ENCODE measurements around the gene HOXA6. TPM values are rescaled to one million over a fixed set of nuclear protein-coding genes. Genes with fewer than 3 reads are reported as not detected.

Gene HOXA6
- total RNA-seq, 1 donor from 2014 or later = not detected

GRCh38 chr7:27174874-27175625 lies 27.5 kb upstream of the HOXA6 start:
- Mint-ChIP-seq H3K36me3 (ENCODE audit: low read depth, unreplicated experiment) (no peaks in the 10 kb centered on the region), H3K27me3 (ENCODE audit: unreplicated experiment) (peaks cover 43% of the 10 kb centered on the region), H3K27ac (ENCODE audit: unreplicated experiment) (no peak overlapping the region), H3K9me3 (ENCODE audit: unreplicated experiment) (no peaks in the 10 kb centered on the region), H3K4me1 (ENCODE audit: unreplicated experiment) (peaks cover 37% of the 10 kb centered on the region), H3K4me3 (ENCODE audit: unreplicated experiment) (no peak overlapping the region)
- TF ChIP-seq, protein P1, sequence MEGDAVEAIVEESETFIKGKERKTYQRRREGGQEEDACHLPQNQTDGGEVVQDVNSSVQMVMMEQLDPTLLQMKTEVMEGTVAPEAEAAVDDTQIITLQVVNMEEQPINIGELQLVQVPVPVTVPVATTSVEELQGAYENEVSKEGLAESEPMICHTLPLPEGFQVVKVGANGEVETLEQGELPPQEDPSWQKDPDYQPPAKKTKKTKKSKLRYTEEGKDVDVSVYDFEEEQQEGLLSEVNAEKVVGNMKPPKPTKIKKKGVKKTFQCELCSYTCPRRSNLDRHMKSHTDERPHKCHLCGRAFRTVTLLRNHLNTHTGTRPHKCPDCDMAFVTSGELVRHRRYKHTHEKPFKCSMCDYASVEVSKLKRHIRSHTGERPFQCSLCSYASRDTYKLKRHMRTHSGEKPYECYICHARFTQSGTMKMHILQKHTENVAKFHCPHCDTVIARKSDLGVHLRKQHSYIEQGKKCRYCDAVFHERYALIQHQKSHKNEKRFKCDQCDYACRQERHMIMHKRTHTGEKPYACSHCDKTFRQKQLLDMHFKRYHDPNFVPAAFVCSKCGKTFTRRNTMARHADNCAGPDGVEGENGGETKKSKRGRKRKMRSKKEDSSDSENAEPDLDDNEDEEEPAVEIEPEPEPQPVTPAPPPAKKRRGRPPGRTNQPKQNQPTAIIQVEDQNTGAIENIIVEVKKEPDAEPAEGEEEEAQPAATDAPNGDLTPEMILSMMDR (IDR thresholded peaks at IDR 0.05; ENCODE audit: unreplicated experiment) = no peak
- no peak for DNase-seq (ENCODE audit: low spot score)

DNA sequence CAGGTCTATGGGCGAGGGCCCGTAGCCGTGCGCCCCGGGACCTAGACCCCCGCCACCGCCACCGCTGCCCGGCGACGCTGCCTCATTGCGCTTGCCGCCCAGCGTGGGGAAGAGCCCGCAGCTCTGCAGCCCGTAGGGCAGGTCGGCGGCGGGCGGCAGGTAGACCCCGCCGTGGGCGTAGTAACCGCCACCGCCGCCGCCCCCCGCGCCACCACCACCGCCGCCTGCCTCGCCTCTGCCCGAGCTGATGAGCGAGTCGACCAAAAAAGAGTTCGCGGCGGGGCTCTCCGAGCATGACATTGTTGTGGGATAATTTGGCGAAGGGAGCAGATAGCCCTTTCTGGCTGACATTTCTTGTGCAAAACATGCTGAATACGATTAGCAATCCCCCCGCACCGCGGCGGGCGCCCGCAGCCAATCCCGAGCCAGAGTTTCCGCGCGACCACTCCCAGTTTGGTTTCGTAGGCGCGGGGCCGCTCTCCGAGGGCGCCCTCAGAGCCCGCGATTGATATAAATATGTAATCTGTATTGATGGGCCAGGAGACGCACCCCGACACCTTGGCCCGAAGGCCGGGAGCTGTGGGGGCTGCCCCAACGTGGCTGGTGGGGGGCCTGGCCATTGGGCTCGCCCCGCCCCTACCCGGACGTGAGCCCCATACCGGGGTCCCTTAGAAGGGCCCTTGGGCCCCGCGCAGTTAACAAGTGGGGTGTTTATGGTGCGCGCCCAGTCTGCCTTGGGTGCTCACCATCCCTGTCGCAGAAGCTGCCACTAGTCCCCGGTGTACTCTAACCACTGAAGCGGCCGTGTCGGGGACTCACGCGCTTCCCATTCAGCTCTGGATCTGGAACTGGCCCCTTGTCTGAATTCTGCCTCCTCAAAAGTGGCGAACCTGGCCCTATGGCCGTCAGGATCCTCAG lies 26.6 kb upstream of the HOXA6 start, which contains the start of gene HOXA10:
Gene HOXA10 (minus strand): TSS at position 365 of the 918 bp plus-strand sequence. CDS start 14 bp downstream, at position 351.
- Mint-ChIP-seq H3K4me3 (ENCODE audit: unreplicated experiment) (no peak within 1 kb of the TSS), H3K27me3 (ENCODE audit: unreplicated experiment) (peaks cover 38% of the 10 kb centered on the region), H3K9me3 (ENCODE audit: unreplicated experiment) (no peaks in the 10 kb centered on the region), H3K27ac (ENCODE audit: unreplicated experiment) (no peak within 1 kb of the TSS), H3K36me3 (ENCODE audit: low read depth, unreplicated experiment) (no peaks in the 10 kb centered on the region), H3K4me1 (ENCODE audit: unreplicated experiment) (peaks cover 31% of the 10 kb centered on the region)
- TF ChIP-seq, protein P1 (IDR thresholded peaks at IDR 0.05; ENCODE audit: unreplicated experiment) = no peak
- DNase-seq (ENCODE audit: low spot score) = no peak

DNA sequence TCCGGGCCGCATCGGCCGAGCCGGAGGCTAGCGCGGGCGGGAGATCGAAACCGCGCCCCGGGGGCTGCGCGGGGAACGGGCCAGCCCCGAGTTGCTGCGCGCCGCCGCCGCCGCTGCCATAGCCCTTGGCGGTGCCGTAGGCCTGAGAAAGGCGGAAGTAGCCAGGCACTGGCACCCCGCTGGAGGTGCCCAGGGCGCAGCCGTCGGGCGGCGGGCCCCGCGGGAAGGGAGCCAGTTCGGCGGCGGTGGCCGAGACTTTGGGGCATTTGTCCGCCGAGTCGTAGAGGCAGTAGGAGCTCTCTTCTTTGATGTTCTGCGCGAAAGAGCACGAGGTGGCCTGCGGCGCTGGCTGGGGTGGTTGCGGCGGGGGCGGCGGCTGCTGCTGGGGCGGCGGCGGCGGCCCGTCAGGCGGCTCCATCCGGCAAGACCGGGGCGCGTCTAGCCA lies 26.0 kb upstream of the HOXA6 start:
- no peaks in the 10 kb centered on the region for H3K9me3 Mint-ChIP-seq (ENCODE audit: unreplicated experiment)
- H3K4me1 Mint-ChIP-seq (ENCODE audit: unreplicated experiment) = peaks cover 32% of the 10 kb centered on the region
- no peak overlapping the region for H3K4me3 Mint-ChIP-seq (ENCODE audit: unreplicated experiment)
- no peaks in the 10 kb centered on the region for H3K36me3 Mint-ChIP-seq (ENCODE audit: low read depth, unreplicated experiment)
- no peak for DNase-seq (ENCODE audit: low spot score)
- TF ChIP-seq, protein P1 (IDR thresholded peaks at IDR 0.05; ENCODE audit: unreplicated experiment) = no peak
- H3K27ac Mint-ChIP-seq (ENCODE audit: unreplicated experiment) = no peak overlapping the region
- H3K27me3 Mint-ChIP-seq (ENCODE audit: unreplicated experiment) = peaks cover 41% of the 10 kb centered on the region

GRCh38 chr7:27172823-27173510 lies 25.4 kb upstream of the HOXA6 start:
- Mint-ChIP-seq H3K4me3 (ENCODE audit: unreplicated experiment) (no peak overlapping the region), H3K27me3 (ENCODE audit: unreplicated experiment) (peaks cover 38% of the 10 kb centered on the region), H3K27ac (ENCODE audit: unreplicated experiment) (no peak overlapping the region), H3K4me1 (ENCODE audit: unreplicated experiment) (peaks cover 37% of the 10 kb centered on the region), H3K36me3 (ENCODE audit: low read depth, unreplicated experiment) (no peaks in the 10 kb centered on the region), H3K9me3 (ENCODE audit: unreplicated experiment) (no peaks in the 10 kb centered on the region)
- DNase-seq (ENCODE audit: low spot score) = no peak
- TF ChIP-seq, protein P1 (IDR thresholded peaks at IDR 0.05; ENCODE audit: unreplicated experiment) = no peak

Measured in endothelial cell (in vitro differentiated cells).